ENCODE results near the gene DNM1. TPM values are rescaled to one million over a fixed set of nuclear protein-coding genes. Genes with fewer than 3 reads are reported as not detected.

Gene DNM1
- total and polyA plus RNA-seq, 10 of the 15 experiments (the other 5 are each of a cell fraction or from before 2014, with no cell fraction given): 0.06 to 0.67 (median 0.19) TPM; not detected in 3

DNA sequence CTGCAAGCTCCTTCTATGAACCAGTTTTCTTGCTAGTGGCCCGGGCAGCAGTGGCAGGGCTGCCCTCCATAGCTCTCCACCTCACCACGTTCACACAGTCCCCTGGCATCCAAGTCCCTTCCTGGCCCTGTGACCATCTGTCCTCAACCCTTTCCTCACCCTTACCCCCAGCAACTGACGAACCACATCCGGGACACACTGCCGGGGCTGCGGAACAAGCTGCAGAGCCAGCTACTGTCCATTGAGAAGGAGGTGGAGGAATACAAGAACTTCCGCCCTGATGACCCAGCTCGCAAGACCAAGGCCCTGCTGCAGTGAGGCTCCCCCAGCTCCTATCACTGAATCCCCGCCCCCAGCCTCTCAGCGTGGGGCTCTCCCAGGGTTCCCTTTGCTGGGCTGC lies 18.8 kb downstream of the DNM1 start:
- CTCF ChIA-PET: interaction anchor here (0.7 kb wide), 1 partner anchor 616 kb away, joined by 4 read pairs; no protein-coding TSS in a partner anchor

DNA sequence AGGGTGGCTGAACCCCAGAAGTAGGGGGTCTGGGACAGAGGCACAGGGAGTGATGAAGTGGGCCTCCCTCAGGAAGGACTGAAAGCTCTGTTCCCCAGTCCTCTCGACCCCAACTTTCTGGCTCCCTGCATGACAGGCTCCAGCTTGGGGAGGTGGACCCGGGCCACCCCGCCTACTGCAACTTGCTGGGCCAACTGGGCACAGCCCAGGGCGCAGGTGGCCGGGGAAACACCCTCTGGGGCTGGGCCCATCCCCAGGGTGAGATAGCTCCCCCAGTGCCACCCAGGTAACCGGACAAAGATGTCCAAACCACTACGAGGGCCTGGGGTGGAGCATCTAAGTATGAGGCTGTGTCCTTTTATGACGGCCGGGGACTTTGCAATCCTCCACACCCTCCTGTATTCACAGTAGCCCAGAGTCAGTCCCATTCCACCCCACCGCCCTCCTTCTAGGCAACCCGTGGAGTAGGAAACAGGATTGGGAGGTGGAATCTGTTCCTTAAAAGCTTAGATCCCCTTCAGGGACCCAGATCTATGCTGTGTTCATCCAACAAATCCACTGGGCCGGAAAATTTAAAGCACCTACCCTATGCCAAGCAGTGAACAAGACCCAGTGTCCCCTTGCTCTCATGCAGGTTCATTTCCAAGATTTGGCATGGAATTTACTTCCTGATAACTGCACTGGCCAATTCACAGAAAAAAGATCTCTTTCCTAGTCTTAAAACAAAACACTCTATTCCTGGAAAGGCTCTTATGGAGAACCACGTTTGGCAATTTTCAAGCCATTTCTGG lies 19.9 kb downstream of the DNM1 start:
- CTCF ChIA-PET: no interaction called here
- intact Hi-C loops (cut with micrococcal nuclease; ENCODE audit: unreplicated experiment): no loop called here
- no TSS peak for BruUV-seq (replicated peaks)

More for the DNA sequence above, 18.8 kb downstream of the DNM1 start:
- H3K27ac ChIP-seq (ENCODE audit: control insufficient read depth, insufficient read depth): no peak overlapping the region
- DNase-seq (ENCODE audit: low read depth, low spot score) (no peak), ATAC-seq (no peak), FAIRE-seq (no peak)
- H4K20me1 ChIP-seq (ENCODE audit: control insufficient read depth, insufficient read depth): no peaks in the 10 kb centered on the region
- no peak overlapping the region for H2AFZ ChIP-seq (ENCODE audit: control insufficient read depth, low read depth, low read length)
- in situ Hi-C loops (cut with MboI) (no loop called here), intact Hi-C loops (cut with micrococcal nuclease; ENCODE audit: unreplicated experiment) (no loop called here)
- RAD21 ChIA-PET (ENCODE audit: unreplicated experiment): no interaction called here
- peaks cover 5% of the 10 kb centered on the region; the same call in 1 of the 2 replicates for H3K4me1 ChIP-seq (ENCODE audit: control insufficient read depth, insufficient read depth, low read length)
- H3K36me3 ChIP-seq (ENCODE audit: control insufficient read depth in 2 of 2, insufficient read depth in 2 of 2, low read length in 1 of 2): no peaks in the 10 kb centered on the region
- H3K4me2 ChIP-seq (ENCODE audit: control insufficient read depth, insufficient read depth): no peak overlapping the region
- H3K4me3 ChIP-seq: no peak overlapping the region
- WGBS (ENCODE audit: insufficient coverage, insufficient replicate concordance, low lambda C conversion rate, missing lambda C conversion rate): 63% methylated on average over 10 of the region's 10 CpGs
- no peaks in the 10 kb centered on the region for H3K9me3 ChIP-seq (replicated peaks; ENCODE audit: control insufficient read depth, insufficient read depth, low read length)
- H3K9ac ChIP-seq (ENCODE audit: control insufficient read depth, insufficient read depth, low read length): no peak overlapping the region
- POLR2A ChIA-PET: no interaction called here
- SMC1A ChIA-PET (ENCODE audit: uncharacterized antibody, unreplicated experiment): no interaction called here
- H3K79me2 ChIP-seq (ENCODE audit: control insufficient read depth, insufficient read depth, low read length): no peaks in the 10 kb centered on the region
- TF ChIP-seq SIN3A (IDR thresholded peaks at IDR 0.05; ENCODE audit: low read depth, low read length) (no peak), MTA3 (IDR thresholded peaks at IDR 0.05; ENCODE audit: borderline replicate concordance, low read length) (no peak), SREBF1 (IDR thresholded peaks at IDR 0.05; ENCODE audit: low read length) (no peak), CBX5 (IDR thresholded peaks at IDR 0.05; ENCODE audit: low read depth) (no peak), RUNX3 (IDR thresholded peaks at IDR 0.05; ENCODE audit: low read length) (no peak), CBX3 (IDR thresholded peaks at IDR 0.05; ENCODE audit: borderline replicate concordance, low read depth) (no peak), ZBED1 (IDR thresholded peaks at IDR 0.05; ENCODE audit: borderline replicate concordance) (no peak), NFIC (IDR thresholded peaks at IDR 0.05; ENCODE audit: low read depth, low read length) (no peak), ZSCAN29 (IDR thresholded peaks at IDR 0.05) (no peak), IRF4 (IDR thresholded peaks at IDR 0.05; ENCODE audit: low read depth, low read length) (no peak), PAX5 (IDR thresholded peaks at IDR 0.05; ENCODE audit: borderline replicate concordance, low read depth, low read length) (no peak)
- TF ChIP-seq, protein P1, sequence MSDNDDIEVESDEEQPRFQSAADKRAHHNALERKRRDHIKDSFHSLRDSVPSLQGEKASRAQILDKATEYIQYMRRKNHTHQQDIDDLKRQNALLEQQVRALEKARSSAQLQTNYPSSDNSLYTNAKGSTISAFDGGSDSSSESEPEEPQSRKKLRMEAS (IDR thresholded peaks at IDR 0.05; ENCODE audit: low read depth, low read length): no peak
- BruUV-seq (replicated peaks): no TSS peak
- H3K27me3 ChIP-seq (replicated peaks in 1 of 2; ENCODE audit: control insufficient read depth in 2 of 2, insufficient read depth in 2 of 2, low read length in 1 of 2): peaks cover 0 to 2% of the 10 kb centered on the region in 2 experiments; a peak in 2 of 4 replicates

More for the DNA sequence above, 19.9 kb downstream of the DNM1 start:
- Histone ChIP-seq H3K9me3 (replicated peaks; ENCODE audit: control insufficient read depth, insufficient read depth, low read length) (no peaks in the 10 kb centered on the region), H3K4me2 (ENCODE audit: control insufficient read depth, insufficient read depth) (no peak overlapping the region), H2AFZ (ENCODE audit: control insufficient read depth, low read depth, low read length) (no peak overlapping the region), H3K4me1 (ENCODE audit: control insufficient read depth, insufficient read depth, low read length) (peaks cover 4% of the 10 kb centered on the region; the same call in 1 of the 2 replicates), H4K20me1 (ENCODE audit: control insufficient read depth, insufficient read depth) (no peaks in the 10 kb centered on the region), H3K4me3 (no peak overlapping the region), H3K79me2 (ENCODE audit: control insufficient read depth, insufficient read depth, low read length) (no peaks in the 10 kb centered on the region), H3K27me3 (replicated peaks in 1 of 2; ENCODE audit: control insufficient read depth in 2 of 2, insufficient read depth in 2 of 2, low read length in 1 of 2) (peaks cover 0 to 2% of the 10 kb centered on the region in 2 experiments; a peak in 2 of 4 replicates), H3K9ac (ENCODE audit: control insufficient read depth, insufficient read depth, low read length) (no peak overlapping the region), H3K27ac (ENCODE audit: control insufficient read depth, insufficient read depth) (no peak overlapping the region), H3K36me3 (ENCODE audit: control insufficient read depth in 2 of 2, insufficient read depth in 2 of 2, low read length in 1 of 2) (no peaks in the 10 kb centered on the region)
- ChIA-PET POLR2A (no interaction called here), RAD21 (ENCODE audit: unreplicated experiment) (no interaction called here), SMC1A (ENCODE audit: uncharacterized antibody, unreplicated experiment) (no interaction called here)
- in situ Hi-C loops (cut with MboI): no loop called here
- TF ChIP-seq, protein P2, sequence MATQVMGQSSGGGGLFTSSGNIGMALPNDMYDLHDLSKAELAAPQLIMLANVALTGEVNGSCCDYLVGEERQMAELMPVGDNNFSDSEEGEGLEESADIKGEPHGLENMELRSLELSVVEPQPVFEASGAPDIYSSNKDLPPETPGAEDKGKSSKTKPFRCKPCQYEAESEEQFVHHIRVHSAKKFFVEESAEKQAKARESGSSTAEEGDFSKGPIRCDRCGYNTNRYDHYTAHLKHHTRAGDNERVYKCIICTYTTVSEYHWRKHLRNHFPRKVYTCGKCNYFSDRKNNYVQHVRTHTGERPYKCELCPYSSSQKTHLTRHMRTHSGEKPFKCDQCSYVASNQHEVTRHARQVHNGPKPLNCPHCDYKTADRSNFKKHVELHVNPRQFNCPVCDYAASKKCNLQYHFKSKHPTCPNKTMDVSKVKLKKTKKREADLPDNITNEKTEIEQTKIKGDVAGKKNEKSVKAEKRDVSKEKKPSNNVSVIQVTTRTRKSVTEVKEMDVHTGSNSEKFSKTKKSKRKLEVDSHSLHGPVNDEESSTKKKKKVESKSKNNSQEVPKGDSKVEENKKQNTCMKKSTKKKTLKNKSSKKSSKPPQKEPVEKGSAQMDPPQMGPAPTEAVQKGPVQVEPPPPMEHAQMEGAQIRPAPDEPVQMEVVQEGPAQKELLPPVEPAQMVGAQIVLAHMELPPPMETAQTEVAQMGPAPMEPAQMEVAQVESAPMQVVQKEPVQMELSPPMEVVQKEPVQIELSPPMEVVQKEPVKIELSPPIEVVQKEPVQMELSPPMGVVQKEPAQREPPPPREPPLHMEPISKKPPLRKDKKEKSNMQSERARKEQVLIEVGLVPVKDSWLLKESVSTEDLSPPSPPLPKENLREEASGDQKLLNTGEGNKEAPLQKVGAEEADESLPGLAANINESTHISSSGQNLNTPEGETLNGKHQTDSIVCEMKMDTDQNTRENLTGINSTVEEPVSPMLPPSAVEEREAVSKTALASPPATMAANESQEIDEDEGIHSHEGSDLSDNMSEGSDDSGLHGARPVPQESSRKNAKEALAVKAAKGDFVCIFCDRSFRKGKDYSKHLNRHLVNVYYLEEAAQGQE (IDR thresholded peaks at IDR 0.05; ENCODE audit: low read depth, low read length): no peak
- TF ChIP-seq, protein P3, sequence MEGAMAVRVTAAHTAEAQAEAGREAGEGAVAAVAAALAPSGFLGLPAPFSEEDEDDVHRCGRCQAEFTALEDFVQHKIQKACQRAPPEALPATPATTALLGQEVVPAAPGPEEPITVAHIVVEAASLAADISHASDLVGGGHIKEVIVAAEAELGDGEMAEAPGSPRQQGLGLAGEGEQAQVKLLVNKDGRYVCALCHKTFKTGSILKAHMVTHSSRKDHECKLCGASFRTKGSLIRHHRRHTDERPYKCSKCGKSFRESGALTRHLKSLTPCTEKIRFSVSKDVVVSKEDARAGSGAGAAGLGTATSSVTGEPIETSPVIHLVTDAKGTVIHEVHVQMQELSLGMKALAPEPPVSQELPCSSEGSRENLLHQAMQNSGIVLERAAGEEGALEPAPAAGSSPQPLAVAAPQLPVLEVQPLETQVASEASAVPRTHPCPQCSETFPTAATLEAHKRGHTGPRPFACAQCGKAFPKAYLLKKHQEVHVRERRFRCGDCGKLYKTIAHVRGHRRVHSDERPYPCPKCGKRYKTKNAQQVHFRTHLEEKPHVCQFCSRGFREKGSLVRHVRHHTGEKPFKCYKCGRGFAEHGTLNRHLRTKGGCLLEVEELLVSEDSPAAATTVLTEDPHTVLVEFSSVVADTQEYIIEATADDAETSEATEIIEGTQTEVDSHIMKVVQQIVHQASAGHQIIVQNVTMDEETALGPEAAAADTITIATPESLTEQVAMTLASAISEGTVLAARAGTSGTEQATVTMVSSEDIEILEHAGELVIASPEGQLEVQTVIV (IDR thresholded peaks at IDR 0.05; ENCODE audit: borderline replicate concordance, partially characterized antibody): no peak
- no peak for TF ChIP-seq SMAD5 (IDR thresholded peaks at IDR 0.05; ENCODE audit: low read depth)
- FAIRE-seq (no peak), DNase-seq (ENCODE audit: low read depth, low spot score) (no peak), ATAC-seq (no peak)
- WGBS (ENCODE audit: insufficient coverage, insufficient replicate concordance, low lambda C conversion rate, missing lambda C conversion rate): 21% methylated on average over 13 of the region's 13 CpGs
